HL-60 (cell line): ENCODE measurements around the gene PHLDA2.
"Not testable (repeated sequence)": the region's sequence is repeated elsewhere in the genome, so short reads cannot be mapped to it uniquely, and the experiment has no call there.

Experiments used
- DNase-seq, 2 experiments: peaks; one replicate each; pipeline ENCODE4 v3.0.0-alpha.2; 2010 to 2020; ENCODE audit warnings: low read depth in 1 of 2, low spot score in 1 of 2
- H3K27ac ChIP-seq: fragments of 250-450 bp; sonication (Bioruptor Pico); replicated peaks from 2 replicates; pipeline ENCODE4 v1.5.1; 2020; ENCODE audit warnings: mild to moderate bottlenecking, moderate library complexity
- H3K27me3 ChIP-seq: fragments of 250-450 bp; sonication (Bioruptor Pico); 2 replicates; pipeline ENCODE4 v1.5.1; 2021; ENCODE audit warnings: mild to moderate bottlenecking, moderate library complexity; ENCODE audit not compliant: insufficient read depth, poor library complexity, severe bottlenecking
- H3K4me3 ChIP-seq: replicated peaks from 2 replicates; pipeline ENCODE4 v1.5.1; 2011; ENCODE audit warnings: mild to moderate bottlenecking, control low read depth, low read length; ENCODE audit not compliant: insufficient read depth
- GABPA ChIP-seq: IDR thresholded peaks from 2 replicates; pipeline ENCODE4 v1.6.1; 2012; ENCODE audit warnings: low read depth
- POLR2AphosphoS5 ChIP-seq: IDR thresholded peaks from 2 replicates; pipeline ENCODE4 v1.6.1; 2012; ENCODE audit warnings: low read depth
- SPI1 ChIP-seq: IDR thresholded peaks from 2 replicates; pipeline ENCODE4 v1.6.1; 2012; ENCODE audit warnings: low read depth, mild to moderate bottlenecking, borderline replicate concordance
- TF ChIP-seq, protein P1 (sequence below): IDR thresholded peaks from one replicate; pipeline ENCODE4 v1.5.1; 2011; ENCODE audit warnings: low read length, control low read depth, inconsistent platforms; ENCODE audit not compliant: insufficient read depth
- TF ChIP-seq, protein P2 (sequence below): IDR thresholded peaks from 2 replicates; pipeline ENCODE4 v1.6.1; 2012; ENCODE audit warnings: low read depth; ENCODE audit not compliant: insufficient replicate concordance

PHLDA2 gene

DNA sequence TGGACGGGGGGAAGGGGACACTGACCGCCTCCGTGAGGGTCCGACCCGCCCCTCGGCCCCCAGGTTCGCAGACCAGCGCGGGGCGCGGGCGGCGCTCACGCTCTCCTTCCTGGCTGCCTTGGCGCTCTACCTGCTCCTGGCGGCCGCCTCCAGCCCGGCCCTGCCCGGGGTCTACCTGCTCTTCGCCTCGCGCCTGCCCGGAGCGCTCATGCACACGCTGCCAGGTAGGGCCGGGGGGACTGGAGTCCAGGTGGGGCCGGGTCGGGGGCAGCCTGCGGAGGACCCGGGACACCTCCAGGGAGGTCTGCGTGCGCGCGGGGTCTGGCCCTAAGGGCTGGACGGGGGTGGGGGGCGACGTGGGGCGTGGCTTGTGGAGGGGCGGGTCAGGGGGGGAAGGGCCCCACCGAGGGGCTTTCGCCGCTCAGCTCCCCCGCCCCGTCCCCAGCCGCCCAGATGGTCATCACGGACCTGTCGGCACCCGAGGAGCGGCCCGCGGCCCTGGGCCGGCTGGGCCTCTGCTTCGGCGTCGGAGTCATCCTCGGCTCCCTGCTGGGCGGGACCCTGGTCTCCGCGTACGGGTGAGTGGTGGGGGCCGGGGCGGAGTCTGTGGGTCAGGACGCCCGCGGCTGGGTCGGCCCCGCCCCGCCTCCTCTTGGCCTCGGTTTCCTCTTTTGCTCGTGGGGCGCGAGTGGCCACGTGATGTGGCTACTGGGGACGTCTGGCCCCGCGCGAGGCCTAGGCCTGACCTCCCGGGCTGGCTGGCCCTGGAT, 19.9 kb downstream of the PHLDA2 start:
- no peaks in the 10 kb centered on the region for H3K27me3 ChIP-seq
- H3K4me3 ChIP-seq: no peak overlapping the region
- H3K27ac ChIP-seq: no peak overlapping the region
- TF ChIP-seq POLR2AphosphoS5 (no peak), SPI1 (no peak), GABPA (no peak)
- TF ChIP-seq, protein P1, sequence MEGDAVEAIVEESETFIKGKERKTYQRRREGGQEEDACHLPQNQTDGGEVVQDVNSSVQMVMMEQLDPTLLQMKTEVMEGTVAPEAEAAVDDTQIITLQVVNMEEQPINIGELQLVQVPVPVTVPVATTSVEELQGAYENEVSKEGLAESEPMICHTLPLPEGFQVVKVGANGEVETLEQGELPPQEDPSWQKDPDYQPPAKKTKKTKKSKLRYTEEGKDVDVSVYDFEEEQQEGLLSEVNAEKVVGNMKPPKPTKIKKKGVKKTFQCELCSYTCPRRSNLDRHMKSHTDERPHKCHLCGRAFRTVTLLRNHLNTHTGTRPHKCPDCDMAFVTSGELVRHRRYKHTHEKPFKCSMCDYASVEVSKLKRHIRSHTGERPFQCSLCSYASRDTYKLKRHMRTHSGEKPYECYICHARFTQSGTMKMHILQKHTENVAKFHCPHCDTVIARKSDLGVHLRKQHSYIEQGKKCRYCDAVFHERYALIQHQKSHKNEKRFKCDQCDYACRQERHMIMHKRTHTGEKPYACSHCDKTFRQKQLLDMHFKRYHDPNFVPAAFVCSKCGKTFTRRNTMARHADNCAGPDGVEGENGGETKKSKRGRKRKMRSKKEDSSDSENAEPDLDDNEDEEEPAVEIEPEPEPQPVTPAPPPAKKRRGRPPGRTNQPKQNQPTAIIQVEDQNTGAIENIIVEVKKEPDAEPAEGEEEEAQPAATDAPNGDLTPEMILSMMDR: no peak
- TF ChIP-seq, protein P2, sequence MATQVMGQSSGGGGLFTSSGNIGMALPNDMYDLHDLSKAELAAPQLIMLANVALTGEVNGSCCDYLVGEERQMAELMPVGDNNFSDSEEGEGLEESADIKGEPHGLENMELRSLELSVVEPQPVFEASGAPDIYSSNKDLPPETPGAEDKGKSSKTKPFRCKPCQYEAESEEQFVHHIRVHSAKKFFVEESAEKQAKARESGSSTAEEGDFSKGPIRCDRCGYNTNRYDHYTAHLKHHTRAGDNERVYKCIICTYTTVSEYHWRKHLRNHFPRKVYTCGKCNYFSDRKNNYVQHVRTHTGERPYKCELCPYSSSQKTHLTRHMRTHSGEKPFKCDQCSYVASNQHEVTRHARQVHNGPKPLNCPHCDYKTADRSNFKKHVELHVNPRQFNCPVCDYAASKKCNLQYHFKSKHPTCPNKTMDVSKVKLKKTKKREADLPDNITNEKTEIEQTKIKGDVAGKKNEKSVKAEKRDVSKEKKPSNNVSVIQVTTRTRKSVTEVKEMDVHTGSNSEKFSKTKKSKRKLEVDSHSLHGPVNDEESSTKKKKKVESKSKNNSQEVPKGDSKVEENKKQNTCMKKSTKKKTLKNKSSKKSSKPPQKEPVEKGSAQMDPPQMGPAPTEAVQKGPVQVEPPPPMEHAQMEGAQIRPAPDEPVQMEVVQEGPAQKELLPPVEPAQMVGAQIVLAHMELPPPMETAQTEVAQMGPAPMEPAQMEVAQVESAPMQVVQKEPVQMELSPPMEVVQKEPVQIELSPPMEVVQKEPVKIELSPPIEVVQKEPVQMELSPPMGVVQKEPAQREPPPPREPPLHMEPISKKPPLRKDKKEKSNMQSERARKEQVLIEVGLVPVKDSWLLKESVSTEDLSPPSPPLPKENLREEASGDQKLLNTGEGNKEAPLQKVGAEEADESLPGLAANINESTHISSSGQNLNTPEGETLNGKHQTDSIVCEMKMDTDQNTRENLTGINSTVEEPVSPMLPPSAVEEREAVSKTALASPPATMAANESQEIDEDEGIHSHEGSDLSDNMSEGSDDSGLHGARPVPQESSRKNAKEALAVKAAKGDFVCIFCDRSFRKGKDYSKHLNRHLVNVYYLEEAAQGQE: no peak
- DNase-seq: no peak

DNA sequence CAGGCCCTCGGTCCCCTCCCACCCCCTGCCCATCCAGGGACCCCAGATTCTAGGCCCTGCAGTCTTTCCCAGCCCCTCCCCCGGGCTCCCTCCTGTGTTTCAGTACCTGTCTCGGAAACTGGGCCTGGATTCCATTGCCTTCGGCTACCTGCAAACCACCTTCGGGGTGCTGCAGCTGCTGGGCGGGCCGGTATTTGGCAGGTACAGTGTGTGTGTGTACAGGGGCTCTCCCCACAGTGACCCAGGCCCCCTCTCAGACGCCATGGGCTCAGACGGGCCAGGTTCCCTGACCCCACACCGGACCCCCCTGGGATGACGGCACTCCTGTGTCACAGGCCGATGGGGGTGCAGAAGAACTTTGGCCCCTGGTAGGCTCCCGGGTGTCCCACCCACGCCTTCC, 21.1 kb downstream of the PHLDA2 start:
- H3K27me3 ChIP-seq: no peaks in the 10 kb centered on the region
- no peak for DNase-seq
- no peak for TF ChIP-seq GABPA
- TF ChIP-seq, protein P2: no peak
- TF ChIP-seq, protein P1: no peak
- no peak for TF ChIP-seq SPI1
- no peak for TF ChIP-seq POLR2AphosphoS5
- no peak overlapping the region for H3K4me3 ChIP-seq
- H3K27ac ChIP-seq: no peak overlapping the region

DNA sequence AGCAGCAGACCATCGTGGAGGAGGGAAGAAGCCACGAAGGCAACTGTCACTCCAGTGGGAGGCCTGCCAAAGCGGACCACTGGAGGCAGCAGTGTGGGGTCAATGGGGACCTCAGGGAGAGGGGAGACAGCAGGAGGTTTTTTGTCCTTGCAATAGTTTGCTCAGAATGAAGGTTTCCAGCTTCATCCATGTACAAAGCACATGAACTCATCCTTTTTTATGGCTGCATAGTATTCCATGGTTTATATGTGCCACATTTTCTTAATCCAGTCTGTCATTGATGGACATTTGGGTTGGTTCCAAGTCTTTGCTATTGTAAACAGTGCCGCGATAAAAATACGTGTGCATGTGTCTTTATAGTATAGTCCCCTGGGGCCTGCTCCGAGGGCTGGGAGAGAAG, 23.9 kb downstream of the PHLDA2 start:
- not testable (repeated sequence) for DNase-seq, H3K27ac ChIP-seq, H3K4me3 ChIP-seq, H3K27me3 ChIP-seq

DNA sequence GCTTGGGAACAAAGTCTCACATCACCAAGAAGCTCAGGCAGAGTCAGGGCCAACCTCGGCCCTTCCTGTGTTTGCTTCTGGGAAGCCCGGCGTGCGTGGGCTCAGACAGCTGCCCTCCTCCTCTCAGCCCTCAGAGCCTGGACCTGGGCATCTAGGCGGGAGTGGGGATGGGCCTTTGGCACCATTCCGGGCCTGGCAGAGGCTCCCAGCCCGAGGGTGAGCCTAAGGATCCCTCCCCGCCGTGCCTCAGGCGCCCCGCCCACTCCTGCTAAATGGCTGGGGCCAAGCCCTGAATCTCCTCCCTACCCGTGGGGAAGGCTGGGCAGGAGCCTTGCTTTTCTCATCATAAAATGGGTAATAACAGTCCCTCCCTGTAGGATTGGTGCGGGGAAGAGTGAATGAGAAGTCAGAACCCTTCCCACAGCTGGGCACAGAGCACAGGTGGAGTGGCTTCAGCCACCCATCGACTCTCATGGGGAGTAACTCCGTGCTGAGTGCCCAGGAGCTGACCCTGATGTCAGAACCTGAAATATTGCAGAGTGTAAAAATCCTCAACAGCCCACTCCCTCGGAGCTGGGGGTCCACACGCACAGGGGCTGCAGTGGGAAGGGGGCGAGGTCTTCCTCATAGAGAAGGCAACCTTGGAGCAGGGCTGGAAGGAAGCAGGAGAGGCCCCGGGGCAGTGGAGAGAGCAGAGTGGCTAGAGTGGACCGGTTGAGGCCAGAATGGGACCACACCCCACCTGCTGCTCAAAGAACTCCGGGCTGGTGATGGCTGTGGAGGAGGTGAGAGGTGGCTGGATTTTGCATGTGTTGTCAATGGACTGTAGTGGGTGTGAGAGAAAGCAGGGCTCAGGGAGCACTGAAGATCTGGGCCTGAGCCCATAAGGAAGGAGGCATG, 24.8 kb downstream of the PHLDA2 start:
- no peak overlapping the region for H3K27ac ChIP-seq
- no peak overlapping the region for H3K4me3 ChIP-seq
- DNase-seq: no peak
- TF ChIP-seq, protein P2: no peak
- no peak for TF ChIP-seq GABPA
- TF ChIP-seq, protein P1: no peak
- no peak for TF ChIP-seq POLR2AphosphoS5
- no peak for TF ChIP-seq SPI1
- no peaks in the 10 kb centered on the region for H3K27me3 ChIP-seq
